HG03060 (cell line): ENCODE data around the gene GLI2.

Experiments used
- ATAC-seq: cut with Tn5 transposase; IDR thresholded peaks from one replicate; pipeline ENCODE4 v1.9.1; 2021; ENCODE audit warnings: low read depth, moderate number of reproducible peaks; ENCODE audit not compliant: unreplicated experiment

The GLI2 gene

GRCh38 chr2:120783969-120784372 is 48.3 kb downstream of the GLI2 start:
- no peak for ATAC-seq
